Activated CD4-positive, alpha-beta T cell treated with anti-CD3 and anti-CD28 coated beads for 36 hours (primary cell): ENCODE results near the gene ANO1. TPM values are rescaled to one million over a fixed set of nuclear protein-coding genes. Genes with fewer than 3 reads are reported as not detected.

Source experiments
- ATAC-seq: fragments of 200-7000 bp; cut with Tn5 transposase; one replicate; pipeline ENCODE4 v1.10.0; 2021; ENCODE audit warnings: mild to moderate bottlenecking, moderate library complexity
- CTCF ChIA-PET: fragments of 350-600 bp; sonication (Branson Sonifier 250); formaldehyde crosslinking; loops from one replicate; lab custom pipeline; 2021; ENCODE audit warnings: antibody characterized with exemption; lab: Charles Lee
- POLR2A ChIA-PET: fragments of 350-600 bp; sonication (Branson Sonifier 250); formaldehyde crosslinking; loops from one replicate; lab custom pipeline; 2021; ENCODE audit warnings: antibody characterized with exemption, inconsistent platforms; lab: Charles Lee
- DNase-seq: peaks from one replicate; pipeline ENCODE4 v3.0.0-alpha.2; 2020
- H3K27ac Mint-ChIP-seq: one replicate; pipeline ENCODE4 v1.8.0; 2021; ENCODE audit warnings: mixed read lengths
- H3K27me3 Mint-ChIP-seq: one replicate; pipeline ENCODE4 v1.8.0; 2021; ENCODE audit warnings: mixed read lengths
- H3K36me3 Mint-ChIP-seq: one replicate; pipeline ENCODE4 v1.8.0; 2021; ENCODE audit warnings: low read depth, mixed read lengths
- H3K4me1 Mint-ChIP-seq: one replicate; pipeline ENCODE4 v1.8.0; 2021; ENCODE audit warnings: mixed read lengths
- H3K4me3 Mint-ChIP-seq: one replicate; pipeline ENCODE4 v1.8.0; 2021; ENCODE audit warnings: mild to moderate bottlenecking, moderate library complexity, mixed read lengths
- H3K9me3 Mint-ChIP-seq: one replicate; pipeline ENCODE4 v1.8.0; 2021; ENCODE audit warnings: low read depth, mixed read lengths
- intact Hi-C, 2 experiments: fragments of 100-400 bp; cut with DNase I in 1 of 2; cut with micrococcal nuclease in 1 of 2; formaldehyde crosslinking; loops; one replicate each; pipeline versions ENCODE4 v1.14.2 to v1.15.1; 2022 to 2024; cut with DNase I, micrococcal nuclease
- total RNA-seq, 2 experiments: library from RNA; stranded (reverse); gene quantifications; one replicate each; pipeline ENCODE4 v1.2.3, GENCODE V29; 2021

ANO1 gene
- total RNA-seq, 2 experiments from 2014 or later, result not detected

DNA sequence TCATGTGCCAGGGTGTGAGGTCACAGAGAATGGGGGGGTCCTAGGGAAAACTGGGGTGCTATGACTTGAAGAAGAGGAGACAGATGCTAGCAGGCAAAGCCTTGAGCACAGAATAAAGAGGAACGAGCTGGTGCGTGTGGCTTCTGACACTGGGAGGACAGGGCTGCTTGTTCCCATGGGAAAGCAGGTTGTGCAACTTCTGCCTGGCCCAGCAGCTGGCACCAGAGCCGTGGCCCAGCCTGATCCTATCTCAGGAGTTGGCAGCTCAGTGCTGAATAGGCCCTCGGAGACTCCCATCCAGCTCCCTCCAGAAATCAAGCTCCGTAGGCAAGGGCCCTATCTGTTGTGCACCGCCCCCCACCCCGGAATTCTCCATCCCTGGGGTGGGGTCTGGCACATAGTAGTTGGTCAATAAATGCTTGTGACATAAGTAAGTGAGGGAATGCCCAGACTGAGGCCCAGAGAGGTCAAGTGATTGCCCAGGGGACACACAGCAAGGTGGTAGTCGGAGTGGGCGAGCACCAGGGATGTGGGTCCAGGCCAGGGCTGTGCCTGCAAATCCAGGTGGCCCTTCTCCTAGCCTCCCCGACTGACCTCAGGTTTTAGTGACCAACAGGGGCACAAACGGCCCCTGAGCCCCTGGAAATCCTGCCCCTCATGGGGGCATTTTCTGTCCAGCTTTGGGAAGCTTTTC, 105.5 kb downstream of the ANO1 start:
- ChIA-PET CTCF (interaction anchor here (0.8 to 0.9 kb wide), 2 partner anchors 12 to 96 kb away, joined by 3 to 6 read pairs; no protein-coding TSS in a partner anchor), POLR2A (no interaction called here)
- H3K4me3 Mint-ChIP-seq, result no peak overlapping the region

DNA sequence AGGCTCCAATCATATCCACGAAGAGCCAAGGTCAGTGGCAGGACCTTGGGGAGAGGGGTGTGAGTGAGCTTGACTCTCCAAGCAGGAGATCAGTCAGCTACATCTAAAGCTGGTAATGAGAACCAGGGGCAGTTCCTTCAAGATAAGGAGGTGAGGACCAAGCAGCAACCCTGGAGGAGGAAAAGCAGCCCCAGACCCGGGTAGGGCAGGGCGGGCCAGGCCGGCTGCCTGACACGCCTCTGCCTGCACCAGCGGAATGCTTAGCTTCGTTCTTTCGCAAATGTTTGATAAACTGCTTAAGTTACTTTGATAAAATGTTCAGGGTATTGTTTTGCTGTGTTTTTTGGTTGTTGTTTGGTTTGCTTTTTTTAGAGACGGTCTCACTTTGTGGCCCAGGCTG, 106.3 kb downstream of the ANO1 start:
- POLR2A ChIA-PET, result no interaction called here

More for the DNA sequence above, 105.5 kb downstream of the ANO1 start:
- Mint-ChIP-seq H3K27me3 (no peaks in the 10 kb centered on the region), H3K27ac (no peak overlapping the region), H3K9me3 (no peaks in the 10 kb centered on the region), H3K36me3 (no peaks in the 10 kb centered on the region), H3K4me1 (no peaks in the 10 kb centered on the region)
- DNase-seq, result no peak
- no peak for ATAC-seq
- intact Hi-C loops, result no loop called here

DNA sequence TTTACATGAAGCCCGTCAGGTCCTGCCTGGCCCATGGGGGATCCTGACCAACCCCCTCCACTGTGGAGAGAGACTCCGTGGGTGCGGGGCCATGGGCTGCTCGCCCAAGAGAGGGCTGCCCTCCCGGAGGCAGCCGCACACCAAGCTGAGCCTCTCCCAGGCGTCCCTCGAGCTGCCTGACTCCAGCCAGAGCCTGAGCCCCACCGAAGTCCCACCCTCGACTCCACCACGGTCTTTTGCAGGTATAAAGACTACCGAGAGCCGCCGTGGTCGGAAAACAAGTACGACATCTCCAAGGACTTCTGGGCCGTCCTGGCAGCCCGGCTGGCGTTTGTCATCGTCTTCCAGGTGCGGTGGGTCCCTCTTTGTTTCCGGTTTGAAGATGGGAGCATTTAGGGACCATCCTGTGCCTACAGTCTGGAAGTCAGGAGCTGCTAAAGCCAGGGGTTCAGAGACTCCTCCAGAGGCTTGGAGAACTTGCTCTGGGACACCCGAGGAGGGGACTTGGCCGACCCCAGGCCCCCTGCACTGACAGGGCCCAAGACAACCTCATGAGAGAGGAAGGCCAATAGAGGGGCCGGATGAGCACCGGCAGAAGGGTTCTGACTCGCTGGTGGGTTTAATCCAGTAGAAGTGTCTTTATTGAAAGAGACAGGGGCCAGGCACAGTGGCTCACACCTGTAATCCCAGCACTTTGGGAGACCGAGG, 107.4 kb downstream of the ANO1 start:
- ChIA-PET POLR2A (interaction anchor here (0.6 kb wide), 1 partner anchor 197 kb away, joined by 4 read pairs; no protein-coding TSS in a partner anchor), CTCF (interaction anchor here (0.6 to 0.9 kb wide), 2 partner anchors 11 to 192 kb away, joined by 3 read pairs; no protein-coding TSS in a partner anchor)
- intact Hi-C loops, result no loop called here
- Mint-ChIP-seq H3K9me3 (no peaks in the 10 kb centered on the region), H3K36me3 (no peaks in the 10 kb centered on the region), H3K27me3 (peaks cover 4% of the 10 kb centered on the region), H3K27ac (no peak overlapping the region), H3K4me1 (no peaks in the 10 kb centered on the region), H3K4me3 (no peak overlapping the region)
- no peak for DNase-seq
- ATAC-seq, result no peak

More for the DNA sequence above, 106.3 kb downstream of the ANO1 start:
- no peaks in the 10 kb centered on the region for H3K4me1 Mint-ChIP-seq
- H3K27ac Mint-ChIP-seq, result no peak overlapping the region
- H3K9me3 Mint-ChIP-seq, result no peaks in the 10 kb centered on the region
- intact Hi-C loops, result no loop called here
- no peak for DNase-seq
- H3K36me3 Mint-ChIP-seq, result no peaks in the 10 kb centered on the region
- no peak overlapping the region for H3K4me3 Mint-ChIP-seq
- peaks cover under 1% of the 10 kb centered on the region for H3K27me3 Mint-ChIP-seq
- CTCF ChIA-PET, result interaction anchor here (0.8 to 0.9 kb wide), 2 partner anchors 12 to 157 kb away, joined by 3 to 6 read pairs; no protein-coding TSS in a partner anchor
- ATAC-seq, result no peak

DNA sequence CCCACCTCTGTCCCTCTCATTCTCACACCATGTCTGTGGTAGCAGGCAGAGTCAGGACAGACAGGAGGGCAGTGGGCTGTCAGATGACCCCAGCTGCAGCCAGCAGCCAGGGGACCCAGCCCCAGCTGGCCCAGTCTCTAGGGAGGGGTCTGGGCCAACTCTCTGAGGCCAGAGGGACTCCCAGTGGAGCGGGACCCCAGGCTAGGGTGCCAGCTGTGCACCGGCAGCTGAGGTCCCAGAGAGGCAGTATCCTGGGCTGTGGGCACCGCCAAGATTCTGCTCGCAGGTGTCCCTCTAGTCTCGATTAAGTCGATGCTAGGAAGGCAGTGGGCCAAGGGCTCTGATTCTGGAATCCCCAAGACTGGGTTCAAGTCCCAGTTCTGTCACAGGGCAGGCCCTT, 108.3 kb downstream of the ANO1 start:
- ChIA-PET POLR2A (interaction anchor here (0.6 kb wide), 1 partner anchor 198 kb away, joined by 4 read pairs; no protein-coding TSS in a partner anchor), CTCF (interaction anchor here (1.2 kb wide), 1 partner anchor 10 kb away, joined by 4 read pairs; no protein-coding TSS in a partner anchor)
- intact Hi-C loops, result no loop called here
- Mint-ChIP-seq H3K27me3 (peaks cover 4% of the 10 kb centered on the region), H3K9me3 (no peaks in the 10 kb centered on the region), H3K36me3 (no peaks in the 10 kb centered on the region), H3K27ac (no peak overlapping the region), H3K4me1 (no peaks in the 10 kb centered on the region), H3K4me3 (no peak overlapping the region)
- ATAC-seq (no peak), DNase-seq (no peak)

DNA sequence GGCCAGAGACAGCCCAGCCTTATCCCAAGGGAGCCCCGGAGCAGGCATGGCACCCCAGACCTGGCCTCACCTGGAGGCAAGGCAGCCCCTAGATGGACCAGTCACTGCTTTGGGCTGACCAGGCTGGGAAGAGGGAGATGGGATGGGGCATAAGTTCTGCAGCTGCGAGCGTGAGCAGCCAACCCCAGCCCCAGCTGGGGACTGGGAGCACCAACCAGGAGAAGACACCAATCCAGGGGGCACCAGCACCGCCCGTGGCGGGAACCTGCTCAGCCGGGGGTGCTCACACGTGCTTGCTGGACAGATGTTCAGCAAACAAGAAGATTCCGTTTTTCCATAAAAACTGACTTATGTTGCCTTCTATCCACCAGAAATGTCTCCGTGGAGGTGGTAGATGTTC, 108.8 kb downstream of the ANO1 start:
- H3K4me3 Mint-ChIP-seq, result no peak overlapping the region
- ChIA-PET CTCF (interaction anchor here (1.2 kb wide), 1 partner anchor 9 kb away, joined by 4 read pairs; no protein-coding TSS in a partner anchor), POLR2A (no interaction called here)
- no peak overlapping the region for H3K27ac Mint-ChIP-seq
- no peaks in the 10 kb centered on the region for H3K9me3 Mint-ChIP-seq
- peaks cover 4% of the 10 kb centered on the region for H3K27me3 Mint-ChIP-seq
- DNase-seq (no peak), ATAC-seq (no peak)
- no peaks in the 10 kb centered on the region for H3K4me1 Mint-ChIP-seq
- intact Hi-C loops, result no loop called here
- no peaks in the 10 kb centered on the region for H3K36me3 Mint-ChIP-seq

DNA sequence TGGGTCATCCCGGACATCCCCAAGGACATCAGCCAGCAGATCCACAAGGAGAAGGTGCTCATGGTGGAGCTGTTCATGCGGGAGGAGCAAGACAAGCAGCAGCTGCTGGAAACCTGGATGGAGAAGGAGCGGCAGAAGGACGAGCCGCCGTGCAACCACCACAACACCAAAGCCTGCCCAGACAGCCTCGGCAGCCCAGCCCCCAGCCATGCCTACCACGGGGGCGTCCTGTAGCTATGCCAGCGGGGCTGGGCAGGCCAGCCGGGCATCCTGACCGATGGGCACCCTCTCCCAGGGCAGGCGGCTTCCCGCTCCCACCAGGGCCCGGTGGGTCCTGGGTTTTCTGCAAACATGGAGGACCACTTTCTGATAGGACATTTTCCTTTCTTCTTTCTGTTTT, 109.7 kb downstream of the ANO1 start:
- peaks cover 7% of the 10 kb centered on the region for H3K27me3 Mint-ChIP-seq
- no peaks in the 10 kb centered on the region for H3K4me1 Mint-ChIP-seq
- intact Hi-C loops, result no loop called here
- no peaks in the 10 kb centered on the region for H3K36me3 Mint-ChIP-seq
- ChIA-PET CTCF (no interaction called here), POLR2A (no interaction called here)
- no peak for ATAC-seq
- H3K9me3 Mint-ChIP-seq, result no peaks in the 10 kb centered on the region
- no peak for DNase-seq
- H3K27ac Mint-ChIP-seq, result no peak overlapping the region
- no peak overlapping the region for H3K4me3 Mint-ChIP-seq

DNA sequence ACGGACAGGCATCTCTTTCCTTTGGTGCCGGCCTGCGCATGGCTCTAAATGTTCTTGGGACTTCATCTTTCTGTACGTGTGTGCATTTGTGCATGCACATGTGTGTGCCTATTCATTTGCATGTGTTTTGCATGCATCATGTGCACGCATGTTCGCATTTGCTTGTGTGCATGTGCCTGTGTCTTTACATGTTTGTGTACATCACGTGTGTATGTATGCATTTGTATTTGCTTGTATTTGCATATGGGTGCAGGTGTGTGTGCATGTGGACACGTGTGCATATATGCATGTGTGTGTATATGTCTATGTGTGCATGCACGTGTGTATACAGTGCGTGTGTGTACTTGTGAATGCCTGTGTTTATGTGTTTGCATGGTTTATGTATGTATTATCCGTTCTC, 111.5 kb downstream of the ANO1 start:
- Mint-ChIP-seq H3K27me3 (peaks cover 7% of the 10 kb centered on the region), H3K9me3 (no peaks in the 10 kb centered on the region), H3K4me3 (no peak overlapping the region), H3K36me3 (no peaks in the 10 kb centered on the region), H3K27ac (no peak overlapping the region), H3K4me1 (no peaks in the 10 kb centered on the region)
- ChIA-PET POLR2A (no interaction called here), CTCF (no interaction called here)
- DNase-seq (no peak), ATAC-seq (no peak)
- intact Hi-C loops, result loop anchor here in 1 of 2 experiments (2.0 to 10.0 kb wide), 2 partner anchors 271 to 505 kb away; no protein-coding TSS in a partner anchor

DNA sequence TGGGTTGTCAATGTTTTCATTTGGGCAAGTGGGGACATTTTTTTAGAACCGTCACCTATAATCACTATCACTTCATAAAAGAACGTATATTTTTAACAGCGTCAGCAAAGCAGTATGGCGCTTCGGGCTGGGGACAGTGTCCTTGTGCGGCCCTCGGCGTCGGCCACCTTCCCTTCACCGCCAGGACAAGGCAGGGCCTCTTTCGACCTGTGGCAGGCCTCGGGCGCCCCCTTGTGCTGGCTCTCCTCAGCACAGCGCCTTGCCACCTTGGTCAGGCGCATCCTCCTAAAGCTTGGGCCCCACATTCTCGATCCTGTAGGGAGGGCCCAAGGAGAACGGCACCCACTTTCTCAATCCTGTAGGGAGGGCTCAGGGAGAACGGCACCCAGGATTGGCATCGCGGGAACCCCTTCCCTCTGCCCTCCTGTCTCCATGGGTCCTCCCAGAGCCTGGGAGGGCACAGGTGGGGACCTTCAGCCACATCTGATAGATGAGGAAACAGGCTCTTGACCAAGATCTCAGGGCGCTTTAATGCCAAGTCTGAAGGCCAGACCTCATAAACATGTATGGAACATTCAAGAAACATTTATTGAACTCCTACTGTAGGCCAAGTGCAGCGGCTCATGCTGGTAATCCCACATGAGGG, 113.5 kb downstream of the ANO1 start:
- DNase-seq, result peak; percentile 84
- Mint-ChIP-seq H3K4me1 (no peaks in the 10 kb centered on the region), H3K27ac (no peak overlapping the region), H3K36me3 (no peaks in the 10 kb centered on the region), H3K9me3 (no peaks in the 10 kb centered on the region), H3K27me3 (peaks cover 9% of the 10 kb centered on the region), H3K4me3 (no peak overlapping the region)
- intact Hi-C loops, result loop anchor here (1.0 to 10.0 kb wide), 5 partner anchors 241 to 507 kb away; no protein-coding TSS in a partner anchor
- ChIA-PET CTCF (interaction anchor here (0.5 to 0.7 kb wide), 5 partner anchors 16 to 863 kb away, joined by 3 to 5 read pairs (median 3); no protein-coding TSS in a partner anchor), POLR2A (no interaction called here)
- peak; percentile 89 for ATAC-seq

DNA sequence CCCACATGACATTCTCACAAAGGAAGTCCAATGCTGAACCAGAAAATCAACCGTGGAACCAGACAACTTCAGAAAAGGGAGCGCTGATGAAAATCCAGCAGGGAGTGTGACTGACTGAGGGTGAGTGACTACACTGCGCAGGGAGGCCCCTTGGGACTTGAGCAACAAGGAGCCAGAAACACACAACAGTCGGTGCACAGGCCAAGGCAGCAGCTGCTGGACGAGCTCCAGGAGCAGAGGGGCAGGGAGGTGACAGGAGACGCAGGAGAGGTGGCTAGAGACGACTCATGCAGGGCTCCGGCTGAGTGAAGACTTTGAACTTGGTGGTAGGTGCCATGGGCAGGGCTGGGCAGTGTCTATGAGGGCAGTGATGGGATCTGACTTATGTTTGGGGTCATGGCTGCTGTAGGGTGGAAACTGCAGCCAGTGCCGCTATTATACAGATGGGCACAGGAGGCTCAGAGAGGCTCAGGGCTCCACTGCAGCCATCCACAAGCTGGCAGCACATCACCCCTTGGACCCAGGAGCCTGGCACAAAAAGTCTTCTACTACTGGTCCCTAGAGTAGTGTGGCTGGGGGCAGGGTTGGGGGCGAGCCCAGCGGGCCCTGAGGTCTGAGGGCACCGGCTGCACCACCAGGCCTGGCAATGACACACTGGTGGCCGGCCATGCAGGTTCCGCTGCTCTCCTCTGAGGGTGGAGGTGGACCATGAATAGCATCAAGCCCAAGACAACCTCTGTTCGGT, 114.7 kb downstream of the ANO1 start:
- Mint-ChIP-seq H3K27me3 (peaks cover 9% of the 10 kb centered on the region), H3K27ac (no peak overlapping the region), H3K4me3 (no peak overlapping the region), H3K36me3 (no peaks in the 10 kb centered on the region), H3K4me1 (no peaks in the 10 kb centered on the region), H3K9me3 (no peaks in the 10 kb centered on the region)
- ATAC-seq (no peak), DNase-seq (no peak)
- ChIA-PET CTCF (no interaction called here), POLR2A (no interaction called here)
- intact Hi-C loops, result loop anchor here in 1 of 2 experiments (10.0 kb wide), 1 partner anchor 508 kb away; no protein-coding TSS in a partner anchor

DNA sequence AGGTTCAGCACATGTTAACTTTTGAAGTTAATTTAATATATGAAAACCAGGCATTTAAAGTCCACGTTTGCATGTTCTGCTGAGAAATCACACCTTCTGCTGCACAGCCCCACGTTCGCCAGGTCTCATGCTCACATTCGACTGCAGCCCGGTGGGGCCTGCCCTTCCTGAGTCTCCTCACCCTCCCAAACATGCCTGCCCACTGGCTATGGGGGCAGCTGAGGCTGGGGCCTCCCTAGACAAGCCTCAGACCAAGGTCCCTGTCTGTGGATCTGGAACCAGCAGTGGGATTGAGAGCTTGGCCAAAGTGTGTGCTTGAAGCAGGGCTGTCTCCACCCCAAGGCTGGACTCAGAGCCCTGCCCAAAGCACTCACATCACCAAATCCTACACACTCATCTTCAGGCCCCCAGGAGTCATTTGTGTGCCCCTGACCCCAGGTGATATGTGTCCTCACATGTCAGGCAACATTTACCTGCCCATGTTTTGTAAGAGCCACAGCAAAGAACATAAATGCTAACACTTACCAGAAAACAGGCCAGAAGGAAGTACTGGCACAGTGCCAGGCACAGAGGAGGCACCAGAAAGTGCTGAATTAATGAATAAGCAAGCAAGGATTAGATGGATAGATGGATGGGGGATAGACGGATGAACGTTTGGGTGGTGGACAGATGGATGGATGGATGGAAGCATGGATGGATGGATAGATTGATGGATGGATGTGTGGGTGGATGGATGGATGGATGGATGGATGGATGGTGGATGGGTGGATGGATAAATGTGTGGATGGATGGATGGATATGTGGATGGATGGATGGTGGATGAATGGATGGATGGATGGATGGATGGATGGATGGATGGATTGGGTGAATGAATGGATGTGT, 115.5 kb downstream of the ANO1 start:
- Mint-ChIP-seq H3K9me3 (no peaks in the 10 kb centered on the region), H3K27ac (no peak overlapping the region), H3K4me1 (no peaks in the 10 kb centered on the region), H3K27me3 (peaks cover 9% of the 10 kb centered on the region), H3K36me3 (no peaks in the 10 kb centered on the region), H3K4me3 (no peak overlapping the region)
- ChIA-PET POLR2A (no interaction called here), CTCF (no interaction called here)
- DNase-seq (no peak), ATAC-seq (no peak)
- intact Hi-C loops, result loop anchor here in 1 of 2 experiments (10.0 kb wide), 1 partner anchor 509 kb away; no protein-coding TSS in a partner anchor
